DOHH2 (cell line): ENCODE data around the gene MRGPRF.

ENCODE experiments used
- H3F3A ChIP-seq: fragments of 200-600 bp; sonication (generic), shearing (Covaris generic); 2 replicates; pipeline ENCODE4 v1.6.0; 2016; ENCODE audit warnings: antibody characterized with exemption, mild to moderate bottlenecking; ENCODE audit not compliant: control insufficient read depth, insufficient read depth
- H3K27ac ChIP-seq: fragments of 200-600 bp; sonication (generic); 2 replicates; pipeline ENCODE4 v1.5.1; 2014; ENCODE audit warnings: low read depth, mild to moderate bottlenecking, low read length, moderate library complexity
- H3K27me3 ChIP-seq: fragments of 200-600 bp; sonication (generic); 2 replicates; pipeline ENCODE4 v1.6.1; 2014; ENCODE audit warnings: mild to moderate bottlenecking, low read length, mixed read lengths; ENCODE audit not compliant: control insufficient read depth
- H3K36me3 ChIP-seq: fragments of 200-600 bp; sonication (generic); 2 replicates; pipeline ENCODE4 v1.6.1; 2014; ENCODE audit warnings: mild to moderate bottlenecking, low read length, moderate library complexity, mixed read lengths; ENCODE audit not compliant: control insufficient read depth
- H3K4me1 ChIP-seq: fragments of 200-600 bp; sonication (generic); 2 replicates; pipeline ENCODE4 v1.6.1; 2014; ENCODE audit warnings: mild to moderate bottlenecking, low read length, mixed read lengths; ENCODE audit not compliant: control insufficient read depth
- H3K4me2 ChIP-seq: fragments of 200-600 bp; sonication (generic); 2 replicates; pipeline ENCODE4 v1.6.0; 2014; ENCODE audit warnings: mild to moderate bottlenecking, low read length, moderate library complexity
- H3K4me3 ChIP-seq: fragments of 200-600 bp; sonication (generic); 2 replicates; pipeline ENCODE4 v1.5.1; 2014; ENCODE audit warnings: mild to moderate bottlenecking, low read length, mixed read lengths
- H3K79me2 ChIP-seq: fragments of 200-600 bp; sonication (generic); 2 replicates; pipeline ENCODE4 v1.6.1; 2014; ENCODE audit warnings: mild to moderate bottlenecking, low read length, mixed read lengths; ENCODE audit not compliant: control insufficient read depth
- H3K9me2 ChIP-seq: fragments of 200-600 bp; sonication (generic); replicated peaks from 2 replicates; pipeline ENCODE4 v1.6.1; 2014; ENCODE audit warnings: mild to moderate bottlenecking, low read length, mixed read lengths; ENCODE audit not compliant: control insufficient read depth
- H3K9me3 ChIP-seq: fragments of 200-600 bp; sonication (generic); 2 replicates; pipeline ENCODE4 v1.6.1; 2014; ENCODE audit warnings: antibody characterized with exemption, low read length, mixed read lengths; ENCODE audit not compliant: control insufficient read depth, insufficient read depth
- H4K20me1 ChIP-seq: fragments of 200-600 bp; sonication (generic); 2 replicates; pipeline ENCODE4 v1.6.0; 2014; ENCODE audit warnings: low read depth, mild to moderate bottlenecking, antibody characterized with exemption, low read length, moderate library complexity; ENCODE audit not compliant: control insufficient read depth, insufficient read depth
- EZH2phosphoT487 ChIP-seq: fragments of 200-600 bp; sonication (generic); IDR thresholded peaks from 2 replicates; pipeline ENCODE4 v1.6.1; 2017; ENCODE audit warnings: borderline replicate concordance, mild to moderate bottlenecking, antibody characterized with exemption, low read length, moderate library complexity, mixed read lengths
- TF ChIP-seq, protein P1 (sequence below): fragments of 200-600 bp; sonication (generic); IDR thresholded peaks from one replicate; pipeline ENCODE4 v1.5.1; 2014; ENCODE audit warnings: antibody characterized with exemption, mild to moderate bottlenecking, low read depth, low read length; ENCODE audit not compliant: poor library complexity, severe bottlenecking

The MRGPRF gene

GRCh38 chr11:69013009-69013951 is at the start of gene MRGPRF:
MRGPRF (minus strand) TSS chr11:69013246; CDS start chr11:69009901, 3,345 bp downstream.
- Histone ChIP-seq H3K79me2 (no peaks in the 10 kb centered on the region), H3K9me2 (no peaks in the 10 kb centered on the region), H3K36me3 (no peaks in the 10 kb centered on the region), H3F3A (no peaks in the 10 kb centered on the region), H3K9me3 (no peaks in the 10 kb centered on the region), H4K20me1 (no peaks in the 10 kb centered on the region), H3K4me1 (no peaks in the 10 kb centered on the region), H3K27ac (no peak within 1 kb of the TSS), H3K4me3 (no peak within 1 kb of the TSS), H3K4me2 (no peak within 1 kb of the TSS), H3K27me3 (peaks cover 4% of the 10 kb centered on the region; the same call in 1 of the 2 replicates)
- TF ChIP-seq, protein P1, sequence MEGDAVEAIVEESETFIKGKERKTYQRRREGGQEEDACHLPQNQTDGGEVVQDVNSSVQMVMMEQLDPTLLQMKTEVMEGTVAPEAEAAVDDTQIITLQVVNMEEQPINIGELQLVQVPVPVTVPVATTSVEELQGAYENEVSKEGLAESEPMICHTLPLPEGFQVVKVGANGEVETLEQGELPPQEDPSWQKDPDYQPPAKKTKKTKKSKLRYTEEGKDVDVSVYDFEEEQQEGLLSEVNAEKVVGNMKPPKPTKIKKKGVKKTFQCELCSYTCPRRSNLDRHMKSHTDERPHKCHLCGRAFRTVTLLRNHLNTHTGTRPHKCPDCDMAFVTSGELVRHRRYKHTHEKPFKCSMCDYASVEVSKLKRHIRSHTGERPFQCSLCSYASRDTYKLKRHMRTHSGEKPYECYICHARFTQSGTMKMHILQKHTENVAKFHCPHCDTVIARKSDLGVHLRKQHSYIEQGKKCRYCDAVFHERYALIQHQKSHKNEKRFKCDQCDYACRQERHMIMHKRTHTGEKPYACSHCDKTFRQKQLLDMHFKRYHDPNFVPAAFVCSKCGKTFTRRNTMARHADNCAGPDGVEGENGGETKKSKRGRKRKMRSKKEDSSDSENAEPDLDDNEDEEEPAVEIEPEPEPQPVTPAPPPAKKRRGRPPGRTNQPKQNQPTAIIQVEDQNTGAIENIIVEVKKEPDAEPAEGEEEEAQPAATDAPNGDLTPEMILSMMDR = no peak
- no peak for TF ChIP-seq EZH2phosphoT487

DNA sequence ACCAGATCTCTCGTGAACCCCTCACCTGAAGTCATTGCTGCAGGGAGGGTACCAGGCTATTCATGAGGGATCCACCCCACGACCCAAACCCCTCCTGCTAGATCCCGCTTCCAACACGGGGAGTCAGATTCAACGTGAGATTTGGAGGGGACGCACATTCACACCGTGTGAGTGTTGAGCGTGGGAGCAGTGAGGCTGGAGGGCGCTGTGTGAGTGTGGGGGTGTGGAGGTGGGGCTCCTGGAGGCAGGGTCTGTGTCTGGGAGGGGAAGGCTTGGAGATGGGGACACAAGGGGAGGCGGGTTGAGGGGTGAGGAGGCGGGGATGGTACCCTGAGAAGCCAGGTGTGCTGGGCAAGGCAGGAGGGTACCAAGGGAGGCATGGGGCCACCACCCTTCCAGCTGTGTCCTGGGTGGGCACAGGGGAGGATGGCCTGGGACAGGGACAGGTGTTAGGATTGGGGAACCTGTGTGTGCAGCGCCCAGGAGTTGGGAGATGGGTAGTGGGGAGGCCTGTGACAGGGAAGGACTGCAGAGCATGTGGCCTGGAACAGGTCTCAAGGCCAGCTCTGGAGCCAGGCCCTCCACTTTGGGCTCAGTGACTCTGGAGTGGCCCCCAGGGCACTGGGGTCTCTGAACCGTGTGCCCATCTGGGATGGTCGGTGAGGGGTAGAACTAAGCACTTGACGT is 49.3 kb upstream of the MRGPRF start:
- H3K4me2 ChIP-seq = no peak overlapping the region
- no peaks in the 10 kb centered on the region; the same call in 1 of the 2 replicates for H4K20me1 ChIP-seq
- TF ChIP-seq EZH2phosphoT487 = no peak
- TF ChIP-seq, protein P1 = no peak
- no peaks in the 10 kb centered on the region for H3K4me1 ChIP-seq
- H3K9me3 ChIP-seq = no peaks in the 10 kb centered on the region
- H3K27ac ChIP-seq = no peak overlapping the region
- peaks cover 2% of the 10 kb centered on the region; the same call in 1 of the 2 replicates for H3K79me2 ChIP-seq
- no peaks in the 10 kb centered on the region for H3K27me3 ChIP-seq
- no peaks in the 10 kb centered on the region for H3F3A ChIP-seq
- peaks cover 2% of the 10 kb centered on the region; the same call in 1 of the 2 replicates for H3K36me3 ChIP-seq
- no peak overlapping the region for H3K4me3 ChIP-seq
- H3K9me2 ChIP-seq = no peaks in the 10 kb centered on the region

DNA sequence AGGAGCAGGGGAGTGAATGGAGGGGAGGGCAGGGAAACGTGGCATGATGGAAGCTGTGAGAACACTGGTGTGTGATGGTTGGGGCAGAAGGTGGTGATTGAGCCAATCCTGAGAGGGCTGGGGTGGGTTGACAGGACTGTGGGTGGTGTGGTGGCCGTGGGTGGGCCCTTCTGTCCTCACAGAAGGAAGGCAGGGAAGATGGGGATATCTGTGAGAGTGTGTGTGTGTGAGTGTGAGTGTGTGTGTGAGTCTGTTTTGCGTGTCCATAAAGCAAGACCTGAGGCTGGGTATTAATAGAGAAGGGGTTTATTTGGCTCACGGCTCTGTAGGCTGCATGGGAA is 48.6 kb upstream of the MRGPRF start:
- peaks cover 5% of the 10 kb centered on the region for H3K4me1 ChIP-seq
- H3K9me3 ChIP-seq = no peaks in the 10 kb centered on the region
- H3K27me3 ChIP-seq = no peaks in the 10 kb centered on the region
- H3K36me3 ChIP-seq = peaks cover 6% of the 10 kb centered on the region; the same call in 1 of the 2 replicates
- TF ChIP-seq, protein P1 = no peak
- TF ChIP-seq EZH2phosphoT487 = no peak
- H3K4me2 ChIP-seq = no peak overlapping the region
- H3F3A ChIP-seq = no peaks in the 10 kb centered on the region
- peaks cover 7% of the 10 kb centered on the region for H3K79me2 ChIP-seq
- no peak overlapping the region for H3K4me3 ChIP-seq
- H4K20me1 ChIP-seq = no peaks in the 10 kb centered on the region; the same call in 1 of the 2 replicates
- no peak overlapping the region for H3K27ac ChIP-seq
- no peaks in the 10 kb centered on the region for H3K9me2 ChIP-seq
